IPS DF 4.7 (cell line): ENCODE measurements around the gene CDR2.
"Not testable (repeated sequence)": the region's sequence is repeated elsewhere in the genome, so short reads cannot be mapped to it uniquely, and the experiment has no call there.

Experiments
- DNase-seq: peaks from one replicate; pipeline ENCODE4 v3.0.0-alpha.2; 2013; ENCODE audit warnings: low spot score; ENCODE audit errors: extremely low read depth

Gene CDR2

GRCh38 chr16:22307838-22308237 is 66.6 kb downstream of the CDR2 start:
- DNase-seq = no peak

DNA sequence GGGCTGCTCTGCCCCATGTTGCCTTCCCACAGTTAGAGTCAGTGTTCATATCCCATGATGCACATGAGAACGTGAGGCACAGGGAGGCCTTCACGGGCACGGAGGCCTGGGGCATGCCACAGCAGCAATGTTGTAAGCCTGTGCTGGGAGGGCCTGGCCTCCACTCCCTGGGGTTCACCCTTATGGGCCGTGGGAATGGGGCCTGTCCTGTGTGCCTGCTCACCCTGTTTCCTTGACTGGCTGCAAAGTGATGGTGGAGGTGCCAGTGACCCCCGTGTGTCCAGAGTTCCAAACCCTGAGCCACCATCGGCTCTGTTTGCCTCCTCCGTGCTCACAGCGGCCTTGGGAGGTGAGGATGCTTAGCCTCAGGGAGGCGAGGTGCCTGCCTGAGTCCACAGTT is 67.6 kb downstream of the CDR2 start:
- DNase-seq = no peak

DNA sequence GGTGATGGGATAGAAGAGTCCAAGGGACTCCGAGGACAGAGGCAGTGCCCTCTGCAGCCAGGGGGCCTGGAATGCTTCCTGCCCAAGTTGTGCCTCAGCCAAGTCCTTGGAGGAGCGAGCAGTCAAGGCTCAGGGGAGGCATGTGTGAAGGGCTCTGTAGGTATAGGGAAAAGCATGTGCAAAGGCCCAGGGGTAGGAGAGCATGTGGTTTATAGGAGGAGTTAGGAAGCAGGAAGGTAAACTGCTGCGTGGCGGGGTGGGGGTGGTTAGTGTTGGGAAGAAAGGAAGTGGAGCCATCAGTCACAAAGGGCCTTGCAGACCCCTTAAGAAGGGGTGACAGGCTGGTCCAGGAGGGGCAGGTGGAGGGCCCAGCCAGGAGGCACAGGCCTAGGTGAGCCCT is 70.0 kb downstream of the CDR2 start:
- DNase-seq = no peak

DNA sequence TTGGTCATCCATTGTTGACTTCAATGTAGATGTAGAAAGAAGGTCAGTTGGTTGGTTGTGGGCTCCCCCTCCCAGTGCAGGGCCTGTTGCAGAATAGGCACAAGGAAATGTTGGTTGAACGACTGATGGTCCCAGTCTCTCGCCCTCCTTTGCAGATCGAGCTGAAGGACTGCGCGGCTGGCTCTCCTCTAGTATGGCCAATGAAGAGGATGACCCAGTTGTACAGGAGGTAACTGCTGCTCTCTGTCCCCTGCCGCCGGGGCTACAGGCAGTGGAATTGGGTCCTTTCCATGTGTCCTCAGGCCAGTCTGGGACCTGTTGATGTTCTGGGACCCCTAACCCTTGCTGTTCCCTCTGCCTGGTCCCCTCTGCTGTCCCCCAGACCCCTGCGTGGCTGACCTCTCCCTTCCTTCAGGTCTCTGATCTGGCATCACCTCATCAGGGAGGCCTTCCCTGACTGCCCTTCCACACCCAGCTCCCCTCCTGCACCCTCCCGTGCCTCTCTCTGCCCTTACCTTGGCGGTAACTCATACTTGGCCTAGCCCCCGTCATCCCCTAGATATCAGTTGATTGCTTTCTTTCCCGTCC is 71.5 kb downstream of the CDR2 start:
- no peak for DNase-seq

DNA sequence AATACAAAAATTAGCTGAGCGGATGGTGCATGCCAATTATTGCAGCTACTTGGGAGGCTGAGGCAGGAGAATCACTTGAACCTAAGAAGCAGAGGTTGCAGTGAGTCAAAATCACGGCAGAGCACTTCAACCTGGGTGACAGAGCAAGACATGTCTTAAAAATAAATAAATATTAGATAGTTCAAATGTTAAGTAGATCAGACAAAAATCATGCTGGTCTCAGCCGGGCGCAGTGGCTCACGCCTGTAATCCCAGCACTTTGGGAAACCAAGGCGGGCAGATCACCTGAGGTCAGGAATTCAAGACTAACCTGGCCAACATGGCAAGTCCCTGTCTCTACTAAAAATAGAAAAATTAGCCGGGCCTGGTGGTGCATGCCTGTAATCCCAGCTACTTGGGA is 73.0 kb downstream of the CDR2 start:
- DNase-seq = not testable (repeated sequence)

GRCh38 chr16:22300427-22301071 is 73.9 kb downstream of the CDR2 start:
- DNase-seq = no peak

DNA sequence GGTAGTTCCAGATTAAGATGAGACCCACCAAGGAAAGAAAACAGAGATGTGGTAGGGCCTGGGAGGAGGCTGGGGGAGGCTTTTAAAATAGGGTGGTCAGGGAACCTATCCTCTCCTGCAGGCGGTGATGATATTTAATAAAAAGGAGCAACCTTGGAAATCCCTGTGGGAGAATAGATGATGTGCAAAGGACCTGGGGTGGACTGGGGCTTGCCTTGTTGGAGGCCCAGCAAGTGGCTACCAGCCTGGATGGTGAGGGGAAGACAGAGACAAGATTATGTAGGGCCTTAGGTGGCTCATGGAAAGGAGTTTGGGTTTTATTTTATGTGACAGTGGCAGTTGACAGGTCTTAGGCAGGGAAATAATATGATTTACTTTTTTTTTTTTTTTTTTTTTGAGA is 75.4 kb downstream of the CDR2 start:
- DNase-seq = no peak

DNA sequence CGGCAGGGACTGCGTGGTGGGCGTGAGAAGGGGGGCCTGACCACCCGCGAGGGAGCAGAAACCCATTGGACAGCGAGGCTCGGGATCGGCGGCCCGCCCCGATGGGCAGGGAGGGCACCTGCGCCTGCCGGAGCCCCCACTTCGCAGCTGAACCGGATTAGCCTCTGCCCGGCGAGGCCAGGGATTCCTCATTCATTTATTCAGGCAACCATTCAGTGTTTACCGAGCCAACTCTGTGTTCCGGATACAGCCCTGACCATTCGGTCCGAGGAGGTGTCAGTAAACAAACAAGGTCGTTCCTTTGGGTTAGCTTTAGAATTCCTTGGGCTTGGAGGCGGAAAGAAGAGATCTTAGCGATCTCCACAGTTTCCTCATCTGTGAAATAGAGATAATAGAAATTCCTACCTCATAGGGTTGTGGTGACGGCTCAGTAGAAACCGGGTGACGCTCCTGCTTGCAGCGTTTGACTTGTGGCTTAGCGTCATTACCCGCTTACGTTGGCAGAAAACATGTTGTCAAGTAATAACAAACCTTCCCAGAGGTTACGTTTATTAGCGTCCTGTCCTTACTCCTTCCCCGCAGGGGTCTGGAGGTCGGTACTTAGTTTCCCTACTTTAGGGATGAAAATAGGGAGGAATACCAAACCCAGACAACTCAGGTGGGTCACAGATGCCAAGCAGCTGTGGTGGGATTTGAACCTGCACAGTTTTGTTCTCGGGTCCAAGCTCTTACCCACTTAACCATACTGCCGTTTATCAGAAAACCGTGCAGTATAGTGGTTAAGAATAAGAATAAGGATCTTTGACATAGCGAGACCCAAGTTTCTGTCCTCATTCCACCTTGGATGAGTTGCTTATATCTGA is 76.3 kb downstream of the CDR2 start:
- DNase-seq = no peak

- DNase-seq = no peak
Measured at GRCh38 chr16:22297114-22297870, 77.1 kb downstream of the CDR2 start, which contains the start of gene POLR3E. POLR3E (plus strand) TSS chr16:22297409; CDS start chr16:22302969, 5,560 bp downstream.

DNA sequence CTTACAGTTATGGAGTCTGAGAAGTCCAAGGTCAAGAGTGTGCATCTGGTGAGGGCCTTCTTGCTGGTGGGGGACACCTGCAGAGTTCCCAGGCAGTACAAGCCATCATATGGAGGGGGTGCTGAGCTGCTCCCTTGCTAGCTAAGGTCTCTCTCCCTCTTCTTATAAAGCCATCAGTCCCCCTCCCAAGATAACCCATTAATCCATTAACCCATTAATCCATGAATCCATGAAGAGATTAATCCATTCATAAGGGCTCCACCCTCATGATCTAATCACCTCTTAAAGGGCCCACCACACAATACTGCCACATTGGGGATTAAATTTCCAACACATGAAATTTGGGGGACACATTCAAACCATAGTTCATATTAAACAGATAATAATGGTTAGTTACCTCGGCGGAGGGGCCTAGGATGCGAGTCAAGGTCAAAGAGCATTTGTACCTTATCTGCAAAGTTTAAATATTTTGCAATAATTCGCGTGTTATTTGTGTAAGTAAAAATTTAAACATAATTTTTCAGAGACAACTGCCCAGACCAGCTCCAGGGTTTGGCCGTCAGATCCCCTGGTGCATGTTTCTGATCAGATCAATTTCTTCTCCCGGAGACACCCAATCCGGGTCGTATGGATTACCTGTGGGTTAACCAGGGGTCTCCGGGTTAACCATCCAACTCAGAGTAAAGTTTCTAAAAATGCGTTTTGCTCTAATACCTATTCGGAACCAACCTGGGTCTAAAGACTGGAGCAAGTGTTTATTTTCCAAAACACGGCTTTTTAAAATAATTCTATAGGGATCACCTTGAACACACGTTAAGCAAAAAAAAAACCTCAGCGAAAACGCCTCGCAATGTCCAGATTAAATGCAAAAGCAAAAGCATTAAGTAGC is 78.0 kb downstream of the CDR2 start:
- no peak for DNase-seq
